GM19099 (cell line): ENCODE results near the gene MYBBP1A.

ENCODE experiments used
- POLR2A ChIP-seq: IDR thresholded peaks from 3 replicates; pipeline ENCODE4 v1.6.1; 2011; ENCODE audit warnings: low read depth; ENCODE audit not compliant: insufficient read length; ENCODE audit errors: extremely low read depth

MYBBP1A gene

DNA sequence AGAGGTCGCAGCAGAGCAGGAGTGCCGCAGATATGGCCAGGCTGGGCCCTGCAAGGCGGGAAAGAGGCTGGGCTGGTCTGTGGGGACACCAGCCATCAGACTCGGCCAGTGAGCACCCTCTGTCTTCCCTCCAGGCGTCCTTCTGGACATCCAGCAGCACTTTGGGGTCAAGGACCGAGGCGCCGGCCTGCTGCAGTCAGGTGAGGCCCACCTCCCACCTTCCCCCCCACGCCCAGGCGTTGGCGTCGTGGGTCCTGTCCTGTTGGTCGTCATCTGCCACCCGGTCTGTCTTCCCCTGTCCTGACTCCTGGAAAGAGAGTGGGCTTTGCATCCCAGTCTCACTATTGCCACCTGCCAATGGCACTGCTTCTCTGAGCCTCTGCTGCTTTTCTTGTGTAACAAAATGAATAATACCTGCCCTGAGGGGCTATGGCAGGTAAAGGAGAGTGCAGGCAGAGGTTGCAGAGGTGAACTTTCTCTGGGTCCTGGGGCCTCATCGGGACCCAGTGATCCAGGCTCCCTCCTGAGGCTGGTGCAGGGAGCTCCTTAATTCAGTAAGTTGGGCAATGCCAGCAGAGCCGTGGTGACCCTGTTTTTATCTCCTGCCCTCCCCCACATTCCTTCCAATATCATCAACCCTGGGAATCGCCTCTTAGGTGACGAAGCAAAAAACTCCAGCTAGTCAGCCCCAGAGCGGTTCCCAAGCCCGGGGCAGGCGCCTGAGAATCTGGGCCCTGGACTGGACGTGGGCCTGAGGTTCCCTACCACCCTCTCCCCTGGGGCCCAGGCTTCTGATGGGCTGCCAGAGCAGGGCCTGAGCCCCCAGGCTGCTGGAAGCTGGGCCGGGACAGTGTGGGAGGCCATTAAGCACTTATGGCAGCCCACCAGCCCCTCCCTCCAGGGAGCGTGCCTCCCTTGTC lies 41.8 kb downstream of the MYBBP1A start:
- no peak for TF ChIP-seq POLR2A

DNA sequence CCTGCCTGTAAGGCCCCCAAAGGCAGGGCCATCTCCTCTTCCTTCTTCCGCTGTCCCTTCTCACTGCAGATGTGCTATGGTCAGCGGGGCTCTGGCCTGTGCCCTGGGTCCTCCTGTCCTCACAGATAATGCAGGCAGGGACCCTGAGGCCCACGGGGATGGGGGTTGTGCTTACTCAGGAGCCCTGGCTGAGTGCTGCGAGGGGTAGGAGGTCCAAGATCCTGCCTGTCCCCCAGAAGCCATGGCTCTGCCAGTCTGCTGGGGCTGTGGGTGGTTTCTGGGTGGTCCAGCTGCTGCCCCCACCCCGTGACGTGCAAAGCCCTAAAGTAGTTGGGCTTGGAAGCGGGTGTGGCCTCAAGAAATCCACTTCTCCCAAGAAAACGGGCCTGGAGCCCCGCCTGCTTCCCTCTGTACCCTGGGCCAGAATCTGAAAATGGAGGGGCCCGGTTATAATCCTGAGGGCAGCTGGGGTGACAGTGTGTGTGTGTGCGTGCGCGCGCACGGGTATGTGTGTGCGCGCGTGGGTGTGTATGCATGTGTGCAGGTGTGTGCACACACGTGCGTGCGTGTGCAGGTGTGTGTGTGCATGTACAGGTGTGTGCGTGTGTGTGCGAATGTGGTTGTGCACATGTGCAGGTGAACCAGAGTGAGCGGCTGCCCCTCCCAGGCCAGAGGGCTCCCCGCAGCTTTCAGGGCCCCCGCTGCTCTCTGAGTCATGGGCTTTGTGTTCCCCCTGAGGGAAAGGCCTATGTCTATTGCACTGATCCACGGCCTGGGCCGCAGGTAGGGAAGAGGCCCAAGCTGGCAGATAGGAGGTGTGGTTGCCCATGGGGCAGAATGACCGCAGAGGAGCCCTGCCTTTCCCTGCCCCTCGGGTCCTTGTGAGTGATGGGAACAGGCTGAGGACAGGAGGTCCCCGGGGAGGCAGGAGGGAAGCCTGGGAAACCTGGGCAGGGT lies 42.8 kb downstream of the MYBBP1A start:
- no peak for TF ChIP-seq POLR2A

DNA sequence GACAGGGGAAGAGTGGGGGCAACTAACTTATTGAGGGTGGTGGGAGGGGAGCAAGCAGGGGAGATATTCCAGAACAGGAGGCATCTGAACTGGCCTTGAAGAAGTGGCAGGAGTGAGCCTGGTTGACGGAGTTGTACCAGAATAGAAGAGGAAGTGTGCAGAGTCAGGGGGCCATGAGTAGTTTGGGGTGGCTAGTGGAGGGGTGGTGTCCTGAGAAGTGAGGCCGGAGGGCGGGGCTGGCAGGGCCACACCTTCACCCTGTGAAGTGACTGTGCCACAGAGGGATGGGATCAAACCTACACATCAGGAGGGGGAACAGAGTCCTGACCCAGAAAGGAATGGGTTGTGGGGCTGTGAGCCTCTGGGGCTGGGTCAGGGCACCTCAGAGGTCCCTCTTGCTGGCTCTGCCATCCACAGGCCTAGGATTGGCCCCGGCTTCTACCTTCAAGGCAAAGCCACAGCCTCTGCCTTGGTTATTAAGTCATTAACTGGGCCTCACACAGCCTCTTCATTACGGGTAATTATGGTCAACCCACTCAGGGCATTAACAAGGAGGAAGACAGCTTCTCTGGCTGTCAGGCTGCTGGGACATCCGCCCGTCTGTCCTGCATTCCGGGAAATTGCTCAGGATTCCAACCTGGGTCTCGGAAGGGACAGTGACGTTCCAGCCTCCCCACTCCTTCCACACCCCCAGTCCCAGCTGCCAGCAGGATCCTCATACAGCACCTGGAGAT lies 43.8 kb downstream of the MYBBP1A start:
- no peak for TF ChIP-seq POLR2A

DNA sequence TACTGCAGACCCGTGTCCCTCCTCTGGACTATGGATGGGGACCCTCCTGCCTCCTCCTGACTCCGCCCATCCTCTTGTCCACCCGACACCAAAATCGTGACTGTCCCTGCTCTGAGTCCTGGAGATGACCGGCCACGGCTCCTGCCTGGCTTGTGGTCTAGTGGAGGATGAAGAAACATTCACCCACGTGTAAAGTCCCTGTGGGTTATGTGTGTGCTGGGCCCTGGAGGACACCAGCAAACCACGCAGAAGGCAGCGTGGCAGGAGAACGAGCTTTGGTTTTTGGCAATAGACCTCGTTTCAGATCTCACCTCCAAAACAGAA lies 44.6 kb downstream of the MYBBP1A start:
- TF ChIP-seq POLR2A: no peak

GRCh38 chr17:4509923-4510617 lies 45.1 kb downstream of the MYBBP1A start:
- no peak for TF ChIP-seq POLR2A

DNA sequence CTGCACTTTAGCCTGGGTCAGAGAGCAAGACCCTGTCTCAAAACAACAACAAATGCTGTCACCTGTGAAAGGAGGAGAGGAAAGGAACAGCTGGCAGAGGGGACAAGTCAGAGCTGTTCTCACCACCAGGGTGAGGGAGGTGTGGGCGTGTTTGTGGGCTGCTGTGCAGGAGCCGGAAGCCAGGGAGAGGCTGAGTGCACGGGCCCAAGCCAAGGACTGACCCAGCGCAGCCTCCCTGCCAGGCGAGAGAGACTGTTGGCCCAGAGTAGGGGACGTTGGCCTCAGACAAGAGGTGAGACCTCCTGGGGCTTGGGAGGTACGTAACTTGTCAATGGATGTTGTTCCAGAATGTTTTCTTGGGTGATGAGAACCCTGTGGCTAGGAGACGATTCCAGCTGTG lies 45.8 kb downstream of the MYBBP1A start:
- TF ChIP-seq POLR2A: no peak

GRCh38 chr17:4508207-4508606 lies 47.0 kb downstream of the MYBBP1A start:
- no peak for TF ChIP-seq POLR2A

GRCh38 chr17:4507361-4508111 lies 47.6 kb downstream of the MYBBP1A start:
- TF ChIP-seq POLR2A: no peak

- TF ChIP-seq POLR2A: no peak
Measured at GRCh38 chr17:4506892-4507291, 48.3 kb downstream of the MYBBP1A start.

GRCh38 chr17:4506175-4506813 lies 48.9 kb downstream of the MYBBP1A start:
- no peak for TF ChIP-seq POLR2A

- no peak for TF ChIP-seq POLR2A
Measured at GRCh38 chr17:4505187-4505586, 50.0 kb downstream of the MYBBP1A start.

DNA sequence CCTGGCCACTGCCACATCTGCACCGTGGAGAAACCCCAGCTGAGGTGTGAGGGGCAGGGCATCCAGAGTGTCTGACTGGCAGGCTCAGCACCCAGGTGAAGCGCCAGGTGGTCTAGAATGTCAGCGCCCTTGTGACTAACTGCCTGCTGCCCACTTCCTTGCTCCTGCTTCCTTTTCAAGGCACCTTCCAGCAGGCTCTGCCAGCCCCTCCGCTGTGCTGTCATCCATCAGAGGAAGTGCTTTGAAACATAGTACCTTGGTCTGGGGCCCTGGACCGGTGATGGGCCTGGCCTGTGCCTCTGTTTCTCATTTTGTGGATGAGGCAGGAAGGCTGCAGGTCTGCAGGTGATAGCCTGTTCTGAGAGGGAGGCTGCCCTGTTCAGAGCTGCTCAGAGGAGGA lies 51.0 kb downstream of the MYBBP1A start:
- no peak for TF ChIP-seq POLR2A

DNA sequence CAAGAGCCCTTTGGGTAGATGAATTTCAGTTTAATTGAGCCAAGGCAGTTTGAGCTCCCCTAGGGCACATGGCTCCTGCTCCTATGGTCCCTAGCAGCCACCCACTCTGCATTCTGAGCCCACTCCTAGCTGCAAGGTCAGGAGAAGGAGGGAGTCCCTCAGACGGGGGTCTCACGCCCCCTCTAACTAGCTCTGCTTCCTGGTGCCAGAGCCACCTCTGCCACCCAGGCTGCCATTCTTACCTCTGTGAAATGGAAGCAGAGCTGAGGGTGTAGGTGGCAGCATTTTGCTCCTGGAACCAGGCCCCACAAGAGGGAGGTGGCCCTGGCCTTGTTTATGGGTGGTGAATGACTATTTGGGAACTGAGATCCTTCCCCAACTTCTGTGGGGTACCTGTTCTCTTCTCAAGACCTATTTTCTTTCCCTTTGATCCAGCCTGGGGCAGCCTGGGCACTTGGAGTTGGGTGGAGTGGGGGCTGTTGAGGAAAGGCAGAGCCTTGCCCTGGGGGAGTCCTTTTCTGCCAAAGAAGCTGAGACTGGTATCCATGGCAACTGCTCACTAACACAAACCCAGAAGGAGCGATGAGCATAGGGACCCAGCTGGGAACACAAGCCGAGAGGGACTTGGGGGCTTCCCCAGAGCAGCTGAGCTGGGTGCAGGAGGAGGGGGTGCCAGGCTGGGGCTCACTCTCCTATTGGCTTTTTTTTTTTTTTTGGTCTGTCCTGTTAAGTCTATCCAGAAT lies 51.7 kb downstream of the MYBBP1A start:
- TF ChIP-seq POLR2A: no peak

DNA sequence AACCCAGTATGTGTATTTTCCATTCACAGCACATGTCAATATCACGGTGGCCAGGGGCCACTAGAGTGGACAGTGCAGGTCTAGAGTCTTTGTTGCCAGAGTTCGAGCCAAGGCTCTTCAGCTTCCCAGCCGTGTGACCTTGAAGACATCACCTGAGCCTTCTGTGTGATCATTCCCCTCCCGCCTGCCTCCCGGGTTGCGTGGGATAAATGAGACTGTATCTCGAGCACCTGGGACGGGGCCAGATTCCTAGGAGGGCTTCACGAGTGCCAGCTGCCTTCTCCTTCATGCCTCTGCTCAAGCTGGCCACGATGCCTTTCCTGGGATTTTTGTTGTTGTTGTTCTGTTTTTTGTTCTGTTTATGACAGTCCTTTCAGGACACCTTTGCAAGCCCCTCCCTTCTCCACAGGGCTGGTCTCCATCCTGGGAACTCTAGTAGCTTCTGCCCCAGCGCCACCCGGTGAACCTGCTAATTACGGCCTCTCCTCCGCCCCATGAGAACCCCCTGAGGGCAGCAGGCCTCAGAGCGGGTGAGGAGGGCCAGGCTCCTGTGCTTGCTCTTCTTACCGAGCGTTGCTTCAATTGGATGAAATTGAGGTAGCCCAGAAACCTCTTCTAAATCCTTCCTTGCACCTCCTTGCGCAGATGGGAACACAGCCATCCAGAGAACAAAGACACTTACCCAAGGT lies 52.6 kb downstream of the MYBBP1A start:
- no peak for TF ChIP-seq POLR2A
